Measurements from ENCODE around the gene SCARB1.

SCARB1 gene

GRCh38 chr12:124792961-124793441 lies 70.7 kb downstream of the SCARB1 start:
- DNase-seq: peak; percentile 83

GRCh38 chr12:124792156-124792555 lies 71.5 kb downstream of the SCARB1 start:
- no peak for DNase-seq

- DNase-seq: no peak
Measured at GRCh38 chr12:124790650-124791400, 72.8 kb downstream of the SCARB1 start.

- DNase-seq: no peak
Measured at GRCh38 chr12:124788936-124789555, 74.6 kb downstream of the SCARB1 start.

GRCh38 chr12:124786061-124786964 lies 77.4 kb downstream of the SCARB1 start:
- peak; percentile 94 for DNase-seq

GRCh38 chr12:124784871-124785572 lies 78.6 kb downstream of the SCARB1 start:
- DNase-seq: no peak

GRCh38 chr12:124783087-124783486 lies 80.6 kb downstream of the SCARB1 start:
- DNase-seq: no peak

GRCh38 chr12:124782132-124782531 lies 81.5 kb downstream of the SCARB1 start:
- DNase-seq: no peak

- DNase-seq: no peak
Measured at GRCh38 chr12:124780752-124781685, 82.6 kb downstream of the SCARB1 start.

GRCh38 chr12:124780336-124780735 lies 83.3 kb downstream of the SCARB1 start:
- DNase-seq: no peak

- DNase-seq: no peak
Measured at GRCh38 chr12:124779161-124780141, 84.2 kb downstream of the SCARB1 start.

- no peak for DNase-seq
Measured at GRCh38 chr12:124778411-124778810, 85.3 kb downstream of the SCARB1 start.

- no peak for DNase-seq
Measured at GRCh38 chr12:124777399-124778372, 86.0 kb downstream of the SCARB1 start.

- no peak for DNase-seq
Measured at GRCh38 chr12:124776125-124776513, 87.5 kb downstream of the SCARB1 start.

- peak; percentile 97 for DNase-seq
Measured at GRCh38 chr12:124774462-124775167, 89.0 kb downstream of the SCARB1 start.

- no peak for DNase-seq
Measured at GRCh38 chr12:124774054-124774461, 89.6 kb downstream of the SCARB1 start.

GRCh38 chr12:124772289-124773170 lies 91.1 kb downstream of the SCARB1 start:
- DNase-seq: no peak
